Caco-2 (cell line): ENCODE results near the gene CREB3L2. TPM values are rescaled to one million over a fixed set of nuclear protein-coding genes. Genes with fewer than 3 reads are reported as not detected.

Experiments used
- BruUV-seq: library from RNA; stranded (reverse); fragments of 400-500 nt; replicated peaks from 2 replicates; lab custom pipeline; 2021; lab: Mats Ljungman, UMichigan
- CTCF ChIA-PET: fragments of 300-600 bp; sonication (Branson Sonifier 250); formaldehyde crosslinking; loops from one replicate; lab custom pipeline; 2022; ENCODE audit warnings: antibody characterized with exemption; lab: Charles Lee
- POLR2A ChIA-PET: fragments of 300-600 bp; sonication (Branson Sonifier 250); formaldehyde crosslinking; loops from one replicate; lab custom pipeline; 2022; ENCODE audit warnings: antibody characterized with exemption; lab: Charles Lee
- DNase-seq, 2 experiments: peaks; one replicate each; pipeline versions ENCODE4 v3.0.0 to v3.0.0-alpha.2; 2020 to 2022
- H3K27me3 ChIP-seq: replicated peaks from 2 replicates; pipeline ENCODE4 v1.6.0; 2011; ENCODE audit warnings: low read length; ENCODE audit not compliant: control insufficient read depth, insufficient read depth
- H3K36me3 ChIP-seq: 2 replicates; pipeline ENCODE4 v1.5.1; 2011; ENCODE audit warnings: low read length; ENCODE audit not compliant: control insufficient read depth, insufficient read depth
- H3K4me1 ChIP-seq: fragments of 250-450 bp; sonication (Bioruptor Pico); 2 replicates; pipeline ENCODE4 v1.5.1; 2020; ENCODE audit warnings: mild to moderate bottlenecking
- H3K4me3 ChIP-seq: 2 replicates; pipeline ENCODE4 v1.5.1; 2011; ENCODE audit warnings: low read depth, mild to moderate bottlenecking, control low read depth, low read length
- H3K9me3 ChIP-seq: fragments of 250-450 bp; sonication (Bioruptor Pico); 2 replicates; pipeline ENCODE4 v1.5.1; 2020; ENCODE audit warnings: mild to moderate bottlenecking, moderate library complexity
- H3K27ac Mint-ChIP-seq: one replicate; pipeline ENCODE4 v1.8.0; 2022; ENCODE audit warnings: mixed read lengths; ENCODE audit not compliant: unreplicated experiment
- H3K27me3 Mint-ChIP-seq: one replicate; pipeline ENCODE4 v1.8.0; 2022; ENCODE audit warnings: mixed read lengths; ENCODE audit not compliant: insufficient read depth, unreplicated experiment
- H3K36me3 Mint-ChIP-seq: one replicate; pipeline ENCODE4 v1.8.0; 2022; ENCODE audit warnings: mild to moderate bottlenecking, mixed read lengths; ENCODE audit not compliant: insufficient read depth, unreplicated experiment
- H3K4me1 Mint-ChIP-seq: one replicate; pipeline ENCODE4 v1.8.0; 2022; ENCODE audit warnings: low read depth, mixed read lengths; ENCODE audit not compliant: unreplicated experiment
- H3K4me3 Mint-ChIP-seq: one replicate; pipeline ENCODE4 v1.8.0; 2022; ENCODE audit warnings: mild to moderate bottlenecking, moderate library complexity, mixed read lengths; ENCODE audit not compliant: unreplicated experiment
- H3K9me3 Mint-ChIP-seq: one replicate; pipeline ENCODE4 v1.8.0; 2022; ENCODE audit warnings: mixed read lengths; ENCODE audit not compliant: unreplicated experiment
- intact Hi-C: fragments of 100-400 bp; cut with micrococcal nuclease; formaldehyde crosslinking; loops from one replicate; pipeline ENCODE4 v1.10.0; 2022; ENCODE audit not compliant: unreplicated experiment
- total RNA-seq: library from RNA; stranded (reverse); gene quantifications from 2 replicates; pipeline ENCODE4 v1.2.3, GENCODE V29; 2022
- TF ChIP-seq, protein P1 (sequence below), 2 experiments: fragments of 200-600 bp in 1 of 2; IDR thresholded peaks; 1 replicate in 1 of 2; 2 replicates in 1 of 2; pipeline versions ENCODE4 v1.5.1 to v1.8.0; 2011 to 2022; ENCODE audit warnings: antibody characterized with exemption in 1 of 2, control low read depth in 1 of 2, inconsistent platforms in 1 of 2, low read depth in 1 of 2, low read length in 1 of 2, mild to moderate bottlenecking in 1 of 2, moderate library complexity in 1 of 2; ENCODE audit not compliant: insufficient read depth in 1 of 2, severe bottlenecking in 1 of 2, unreplicated experiment in 1 of 2

The CREB3L2 gene
- total RNA-seq, 1 experiment from 2014 or later = 123 TPM

DNA sequence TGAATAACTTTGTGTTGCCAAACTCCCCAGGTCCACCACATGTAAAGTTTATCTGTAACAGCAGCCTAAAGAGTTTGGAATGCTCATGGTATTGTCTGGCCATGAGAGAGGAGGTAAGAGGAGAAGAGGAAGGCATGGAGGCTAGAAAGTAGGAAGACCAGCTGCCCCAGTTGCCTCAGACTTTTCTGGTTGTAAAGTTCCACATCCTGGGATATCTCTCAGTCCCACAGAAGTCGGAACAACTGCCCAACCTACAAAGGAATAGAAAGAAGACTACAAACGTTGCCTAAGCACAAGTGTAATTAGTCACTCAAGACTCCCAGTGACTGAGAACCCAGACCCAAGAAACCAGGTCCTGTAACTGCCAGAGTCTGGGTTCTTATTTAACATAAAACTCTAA lies 47.3 kb downstream of the CREB3L2 start:
- ChIA-PET POLR2A (interaction anchor here (1.0 to 2.4 kb wide), 4 partner anchors 9 to 38 kb away, joined by 3 to 9 read pairs (median 6); no protein-coding TSS in a partner anchor), CTCF (interaction anchor here (1.6 kb wide), 1 partner anchor 47 kb away, joined by 7 read pairs; the partner anchor contains the start of gene CREB3L2)
- peak in 1 of 2 experiments; percentile 27 for DNase-seq
- Histone ChIP-seq H3K9me3 (no peaks in the 10 kb centered on the region), H3K27me3 (no peaks in the 10 kb centered on the region), H3K36me3 (0 out of 2 replicates have a peak, but pooled peaks cover 1% of the 10 kb centered on the region), H3K4me1 (peaks cover 97% of the 10 kb centered on the region), H3K4me3 (no peak overlapping the region)
- BruUV-seq = no TSS peak
- Mint-ChIP-seq H3K27ac (peak overlapping the region; percentile 85), H3K27me3 (no peaks in the 10 kb centered on the region), H3K4me3 (peak overlapping the region; percentile 56), H3K9me3 (no peaks in the 10 kb centered on the region), H3K4me1 (peaks cover 72% of the 10 kb centered on the region), H3K36me3 (peaks cover 43% of the 10 kb centered on the region)
- intact Hi-C loops = loop anchor here (1.0 to 5.0 kb wide), 10 partner anchors 9 to 443 kb away; partner anchors contain the start of gene CREB3L2
- TF ChIP-seq, protein P1, sequence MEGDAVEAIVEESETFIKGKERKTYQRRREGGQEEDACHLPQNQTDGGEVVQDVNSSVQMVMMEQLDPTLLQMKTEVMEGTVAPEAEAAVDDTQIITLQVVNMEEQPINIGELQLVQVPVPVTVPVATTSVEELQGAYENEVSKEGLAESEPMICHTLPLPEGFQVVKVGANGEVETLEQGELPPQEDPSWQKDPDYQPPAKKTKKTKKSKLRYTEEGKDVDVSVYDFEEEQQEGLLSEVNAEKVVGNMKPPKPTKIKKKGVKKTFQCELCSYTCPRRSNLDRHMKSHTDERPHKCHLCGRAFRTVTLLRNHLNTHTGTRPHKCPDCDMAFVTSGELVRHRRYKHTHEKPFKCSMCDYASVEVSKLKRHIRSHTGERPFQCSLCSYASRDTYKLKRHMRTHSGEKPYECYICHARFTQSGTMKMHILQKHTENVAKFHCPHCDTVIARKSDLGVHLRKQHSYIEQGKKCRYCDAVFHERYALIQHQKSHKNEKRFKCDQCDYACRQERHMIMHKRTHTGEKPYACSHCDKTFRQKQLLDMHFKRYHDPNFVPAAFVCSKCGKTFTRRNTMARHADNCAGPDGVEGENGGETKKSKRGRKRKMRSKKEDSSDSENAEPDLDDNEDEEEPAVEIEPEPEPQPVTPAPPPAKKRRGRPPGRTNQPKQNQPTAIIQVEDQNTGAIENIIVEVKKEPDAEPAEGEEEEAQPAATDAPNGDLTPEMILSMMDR (IDR thresholded peaks at IDR 0.05; ENCODE audit: insufficient read depth in 1 of 2, low read depth in 1 of 2, low read length in 1 of 2, severe bottlenecking in 1 of 2, unreplicated experiment in 1 of 2) = no peak

DNA sequence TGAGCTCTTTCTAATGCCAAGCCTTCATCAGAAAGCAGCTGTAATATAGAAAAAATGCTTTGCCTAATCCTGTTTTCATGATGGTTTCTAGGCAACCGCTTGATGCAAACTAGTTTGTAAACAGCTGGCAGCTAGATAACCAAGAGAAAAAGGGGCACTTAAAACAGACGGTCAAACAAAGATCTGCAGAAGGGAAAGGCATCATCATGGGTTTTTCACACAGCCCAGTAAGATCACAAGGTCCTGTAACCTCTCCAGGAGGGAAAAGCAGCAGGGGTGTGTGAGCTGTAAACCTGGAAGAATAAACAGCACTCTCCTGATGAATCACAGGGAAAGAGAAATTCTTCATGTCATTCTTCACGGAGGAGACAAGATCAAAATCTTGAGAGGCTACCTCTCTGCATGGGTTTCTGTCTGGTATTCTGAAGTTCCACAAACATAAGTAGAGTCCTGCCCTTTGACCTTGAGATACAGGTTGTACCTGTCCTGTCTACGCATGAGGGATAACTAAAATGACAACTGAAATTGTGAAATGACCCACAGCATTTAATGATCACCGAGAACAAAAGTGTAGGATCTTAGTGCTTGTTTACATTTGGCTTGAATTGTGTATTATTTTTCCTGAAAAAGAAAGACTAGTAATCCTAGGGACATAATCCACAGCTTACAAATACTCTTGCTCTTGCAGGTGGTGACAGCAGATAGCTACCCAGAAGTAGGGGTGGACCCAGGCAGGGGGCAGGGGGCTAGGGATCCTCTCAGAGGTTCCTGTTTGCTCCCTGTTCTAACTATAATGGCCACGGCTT lies 48.0 kb downstream of the CREB3L2 start:
- H3K4me1 Mint-ChIP-seq = peaks cover 72% of the 10 kb centered on the region

More for the DNA sequence above, 48.0 kb downstream of the CREB3L2 start:
- POLR2A ChIA-PET = interaction anchor here (1.0 to 2.4 kb wide), 6 partner anchors 9 to 48 kb away, joined by 3 to 9 read pairs (median 6); partner anchors contain the start of gene CREB3L2
- Mint-ChIP-seq H3K27ac (peak overlapping the region; percentile 85), H3K4me3 (peak overlapping the region; percentile 56), H3K9me3 (no peaks in the 10 kb centered on the region), H3K27me3 (no peaks in the 10 kb centered on the region), H3K36me3 (peaks cover 43% of the 10 kb centered on the region)
- 0 out of 2 replicates have a peak, but pooled peaks cover 1% of the 10 kb centered on the region for H3K36me3 ChIP-seq
- no peaks in the 10 kb centered on the region for H3K9me3 ChIP-seq
- TF ChIP-seq, protein P1 (IDR thresholded peaks at IDR 0.05; ENCODE audit: insufficient read depth in 1 of 2, low read depth in 1 of 2, low read length in 1 of 2, severe bottlenecking in 1 of 2, unreplicated experiment in 1 of 2) = no peak
- DNase-seq = peak; percentile 79 to 91
- intact Hi-C loops = loop anchor here (1.0 to 5.0 kb wide), 10 partner anchors 9 to 443 kb away; partner anchors contain the start of gene CREB3L2
- no peaks in the 10 kb centered on the region for H3K27me3 ChIP-seq
- CTCF ChIA-PET = interaction anchor here (1.0 to 1.6 kb wide), 2 partner anchors 38 to 48 kb away, joined by 5 to 7 read pairs; partner anchors contain the start of gene CREB3L2
- BruUV-seq = no TSS peak
- peaks cover 97% of the 10 kb centered on the region for H3K4me1 ChIP-seq
- no peak overlapping the region for H3K4me3 ChIP-seq
